22Rv1 (cell line): ENCODE measurements around the gene KCTD19.

Experiments
- ZFX ChIP-seq: fragments of 450-650 bp; IDR thresholded peaks from 2 replicates; pipeline ENCODE4 v1.6.1; 2017; ENCODE audit warnings: antibody characterized with exemption, borderline replicate concordance
- TF ChIP-seq, protein P1 (sequence below): fragments of 450-650 bp; IDR thresholded peaks from 2 replicates; pipeline ENCODE4 v1.5.1; 2017; ENCODE audit warnings: mild to moderate bottlenecking

GRCh38 chr16:67282447-67282805 lies 44.1 kb downstream of the KCTD19 start:
- TF ChIP-seq, protein P1, sequence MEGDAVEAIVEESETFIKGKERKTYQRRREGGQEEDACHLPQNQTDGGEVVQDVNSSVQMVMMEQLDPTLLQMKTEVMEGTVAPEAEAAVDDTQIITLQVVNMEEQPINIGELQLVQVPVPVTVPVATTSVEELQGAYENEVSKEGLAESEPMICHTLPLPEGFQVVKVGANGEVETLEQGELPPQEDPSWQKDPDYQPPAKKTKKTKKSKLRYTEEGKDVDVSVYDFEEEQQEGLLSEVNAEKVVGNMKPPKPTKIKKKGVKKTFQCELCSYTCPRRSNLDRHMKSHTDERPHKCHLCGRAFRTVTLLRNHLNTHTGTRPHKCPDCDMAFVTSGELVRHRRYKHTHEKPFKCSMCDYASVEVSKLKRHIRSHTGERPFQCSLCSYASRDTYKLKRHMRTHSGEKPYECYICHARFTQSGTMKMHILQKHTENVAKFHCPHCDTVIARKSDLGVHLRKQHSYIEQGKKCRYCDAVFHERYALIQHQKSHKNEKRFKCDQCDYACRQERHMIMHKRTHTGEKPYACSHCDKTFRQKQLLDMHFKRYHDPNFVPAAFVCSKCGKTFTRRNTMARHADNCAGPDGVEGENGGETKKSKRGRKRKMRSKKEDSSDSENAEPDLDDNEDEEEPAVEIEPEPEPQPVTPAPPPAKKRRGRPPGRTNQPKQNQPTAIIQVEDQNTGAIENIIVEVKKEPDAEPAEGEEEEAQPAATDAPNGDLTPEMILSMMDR, result no peak
- no peak for TF ChIP-seq ZFX
